ENCODE measurements around the gene RAP1GDS1. TPM values are rescaled to one million over a fixed set of nuclear protein-coding genes. Genes with fewer than 3 reads are reported as not detected.

Gene RAP1GDS1
- total and polyA plus RNA-seq, 12 donors = 5.9 to 38.1 (median 22.8) TPM

DNA sequence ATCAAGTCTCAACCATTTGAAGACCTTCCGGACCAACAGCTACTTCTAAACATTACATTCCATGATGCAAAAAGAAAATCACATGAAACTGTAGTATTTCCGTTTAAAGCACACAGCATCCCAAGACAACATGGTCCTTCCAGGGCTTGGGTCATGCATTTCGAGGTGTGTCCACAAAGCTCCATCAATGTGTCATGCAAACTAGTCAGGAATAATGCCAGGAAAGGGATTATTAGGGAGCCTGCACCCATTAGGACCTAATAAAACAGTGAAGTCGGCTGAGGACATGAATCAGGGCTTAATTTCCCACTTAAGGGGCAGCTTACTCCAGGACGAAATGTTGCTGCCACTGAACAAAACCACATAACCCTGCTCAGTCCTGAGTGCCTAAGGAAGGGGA is 219.4 kb downstream of the RAP1GDS1 start:
- Histone ChIP-seq H3K36me3 (replicated peaks in 1 of 2) (no peaks in the 10 kb centered on the region), H3K4me1 (replicated peaks in 1 of 2) (no peaks in the 10 kb centered on the region)

DNA sequence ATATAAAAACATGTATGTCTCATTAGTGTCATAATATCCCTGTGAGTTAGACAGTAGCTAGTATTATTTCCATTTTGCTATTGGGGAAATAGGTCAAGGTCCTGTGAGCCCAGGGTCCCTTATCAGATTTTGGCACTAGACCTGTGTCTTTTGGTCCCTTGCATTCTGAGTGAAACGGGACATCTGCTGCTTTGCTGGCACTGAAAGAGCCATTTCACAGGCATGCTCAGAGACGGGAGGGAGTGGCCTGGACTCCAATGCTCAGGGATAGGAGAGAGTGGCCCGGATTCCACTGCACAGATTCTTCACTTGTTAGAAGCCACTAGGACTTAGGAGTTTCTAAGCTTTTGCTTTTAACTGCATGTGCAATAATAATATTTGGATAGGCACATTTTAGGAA is 220.0 kb downstream of the RAP1GDS1 start:
- no peak overlapping the region for H3K4me3 ChIP-seq
- H3K27ac ChIP-seq = no peak overlapping the region
- H3K4me1 ChIP-seq (replicated peaks in 1 of 2) = no peaks in the 10 kb centered on the region
- no peaks in the 10 kb centered on the region for H3K27me3 ChIP-seq
- intact Hi-C loops (cut with DNase I) = no loop called here
- no peaks in the 10 kb centered on the region for H3K36me3 ChIP-seq (replicated peaks in 1 of 2)
- DNase-seq = peak in 6 of 7 donors; percentile 35 to 73 (median 60)
- TF ChIP-seq, protein P1, sequence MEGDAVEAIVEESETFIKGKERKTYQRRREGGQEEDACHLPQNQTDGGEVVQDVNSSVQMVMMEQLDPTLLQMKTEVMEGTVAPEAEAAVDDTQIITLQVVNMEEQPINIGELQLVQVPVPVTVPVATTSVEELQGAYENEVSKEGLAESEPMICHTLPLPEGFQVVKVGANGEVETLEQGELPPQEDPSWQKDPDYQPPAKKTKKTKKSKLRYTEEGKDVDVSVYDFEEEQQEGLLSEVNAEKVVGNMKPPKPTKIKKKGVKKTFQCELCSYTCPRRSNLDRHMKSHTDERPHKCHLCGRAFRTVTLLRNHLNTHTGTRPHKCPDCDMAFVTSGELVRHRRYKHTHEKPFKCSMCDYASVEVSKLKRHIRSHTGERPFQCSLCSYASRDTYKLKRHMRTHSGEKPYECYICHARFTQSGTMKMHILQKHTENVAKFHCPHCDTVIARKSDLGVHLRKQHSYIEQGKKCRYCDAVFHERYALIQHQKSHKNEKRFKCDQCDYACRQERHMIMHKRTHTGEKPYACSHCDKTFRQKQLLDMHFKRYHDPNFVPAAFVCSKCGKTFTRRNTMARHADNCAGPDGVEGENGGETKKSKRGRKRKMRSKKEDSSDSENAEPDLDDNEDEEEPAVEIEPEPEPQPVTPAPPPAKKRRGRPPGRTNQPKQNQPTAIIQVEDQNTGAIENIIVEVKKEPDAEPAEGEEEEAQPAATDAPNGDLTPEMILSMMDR (IDR thresholded peaks at IDR 0.05) = no peak
- TF ChIP-seq POLR2A (IDR thresholded peaks at IDR 0.05) = no peak
- 29 to 39% (median 34%) methylated on average over 3 of the region's 3 CpGs for WGBS, 4 donors
- H3K9me3 ChIP-seq (replicated peaks in 1 of 3) = no peaks in the 10 kb centered on the region

More for the DNA sequence above, 219.4 kb downstream of the RAP1GDS1 start:
- Histone ChIP-seq H3K27me3 (no peaks in the 10 kb centered on the region), H3K9me3 (replicated peaks in 1 of 3) (no peaks in the 10 kb centered on the region), H3K4me3 (no peak overlapping the region), H3K27ac (no peak overlapping the region)
- 73 to 91% (median 84%) methylated on average over 5 of the region's 5 CpGs for WGBS, 4 donors
- no peak for DNase-seq
- no peak for TF ChIP-seq POLR2A (IDR thresholded peaks at IDR 0.05)
- TF ChIP-seq, protein P1 (IDR thresholded peaks at IDR 0.05) = no peak
- intact Hi-C loops (cut with DNase I) = no loop called here

DNA sequence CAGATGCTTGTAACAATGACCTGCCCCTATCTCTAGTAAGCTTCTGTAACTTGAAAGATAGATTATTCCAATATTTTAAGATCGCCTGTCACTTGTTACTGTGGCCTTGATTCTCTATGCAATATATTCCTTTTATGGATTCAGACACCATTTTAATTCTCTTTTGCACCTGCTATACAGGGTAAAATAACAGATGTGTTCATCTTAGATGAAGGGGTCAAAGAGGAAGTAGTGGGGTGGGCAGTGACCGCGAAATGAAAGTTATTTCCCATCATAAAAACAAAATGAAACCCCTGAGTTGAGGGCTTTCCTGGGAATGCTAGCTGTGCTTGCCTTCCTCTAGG is 221.3 kb downstream of the RAP1GDS1 start:
- TF ChIP-seq POLR2A (IDR thresholded peaks at IDR 0.05) = no peak
- TF ChIP-seq, protein P1 (IDR thresholded peaks at IDR 0.05) = no peak
- no peaks in the 10 kb centered on the region for H3K36me3 ChIP-seq (replicated peaks in 1 of 2)
- no peak for DNase-seq
- H3K4me3 ChIP-seq = no peak overlapping the region
- intact Hi-C loops (cut with DNase I) = no loop called here
- WGBS, 4 donors = 88 to 94% (median 90%) methylated on average over 3 of the region's 3 CpGs
- H3K4me1 ChIP-seq (replicated peaks in 1 of 2) = no peaks in the 10 kb centered on the region
- H3K27me3 ChIP-seq = no peaks in the 10 kb centered on the region
- no peak overlapping the region for H3K27ac ChIP-seq
- no peaks in the 10 kb centered on the region for H3K9me3 ChIP-seq (replicated peaks in 1 of 3)

DNA sequence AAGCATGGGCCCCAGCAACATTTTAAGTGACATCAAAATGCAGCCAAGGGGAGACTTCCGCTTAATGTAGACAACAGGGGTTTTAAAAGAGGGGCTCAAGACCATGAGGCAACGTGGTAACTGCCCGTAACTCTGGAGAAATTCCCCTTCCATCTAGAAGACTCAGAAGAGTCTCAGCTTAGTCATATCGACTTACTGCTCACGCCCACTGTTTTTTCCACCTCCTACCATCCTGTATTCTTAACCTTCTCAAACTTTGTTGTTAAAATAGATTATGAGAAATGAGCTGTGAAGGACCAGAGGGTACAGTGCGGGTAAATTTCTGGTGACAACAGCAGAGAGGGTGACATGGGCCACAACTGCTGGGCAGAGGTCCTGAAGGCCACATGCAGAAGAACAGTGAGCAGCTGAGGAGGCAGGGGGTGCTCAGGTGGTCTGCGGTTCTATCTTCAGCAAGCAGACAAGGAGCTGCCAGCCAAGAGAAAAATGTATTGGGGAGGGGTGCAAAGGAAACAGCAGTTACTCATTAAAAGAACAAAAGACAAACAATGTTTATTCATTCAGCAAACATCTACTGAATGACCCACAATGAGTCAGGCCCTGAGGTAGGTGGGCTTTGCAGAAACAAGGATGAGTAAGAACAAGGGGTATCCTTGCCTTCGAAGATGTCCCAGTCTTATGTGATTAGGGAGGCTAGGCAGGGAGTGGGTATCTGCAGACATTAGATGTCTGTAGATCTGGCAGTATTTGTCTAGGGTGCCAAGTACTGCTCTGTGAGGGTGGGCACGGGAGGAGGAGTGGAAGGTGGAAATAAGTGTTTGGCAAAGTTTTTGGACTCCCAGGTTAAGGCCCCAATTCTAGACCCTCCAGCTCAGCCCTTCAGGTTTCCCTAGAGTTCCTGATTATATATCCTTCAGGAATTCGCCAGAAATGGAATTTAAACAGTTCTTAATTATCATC is 221.9 kb downstream of the RAP1GDS1 start:
- Histone ChIP-seq H3K9me3 (replicated peaks in 1 of 3) (no peaks in the 10 kb centered on the region), H3K27me3 (no peaks in the 10 kb centered on the region), H3K36me3 (replicated peaks in 1 of 2) (no peaks in the 10 kb centered on the region), H3K4me3 (no peak overlapping the region), H3K27ac (no peak overlapping the region), H3K4me1 (replicated peaks in 1 of 2) (no peaks in the 10 kb centered on the region)
- WGBS, 4 donors = 84 to 88% (median 88%) methylated on average over 10 of the region's 10 CpGs
- intact Hi-C loops (cut with DNase I) = no loop called here
- no peak for DNase-seq
- no peak for TF ChIP-seq POLR2A (IDR thresholded peaks at IDR 0.05)

Measured in adrenal gland (tissue), 12 donors.